Mesothelial cell of epicardium (in vitro differentiated cells): ENCODE measurements around the gene FGF14. TPM values are rescaled to one million over a fixed set of nuclear protein-coding genes. Genes with fewer than 3 reads are reported as not detected.

Source experiments
- DNase-seq, 2 experiments: peaks; one replicate each; pipeline ENCODE4 v3.0.0; 2021; ENCODE audit warnings: low spot score in 2 of 2; ENCODE audit not compliant: unreplicated experiment in 2 of 2
- H3K27ac Mint-ChIP-seq: 2 replicates; pipeline ENCODE4 v1.8.0; 2021; ENCODE audit warnings: mixed read lengths
- H3K27me3 Mint-ChIP-seq: 2 replicates; pipeline ENCODE4 v1.8.0; 2021; ENCODE audit warnings: low read depth, mixed read lengths
- H3K36me3 Mint-ChIP-seq: 2 replicates; pipeline ENCODE4 v1.8.0; 2021; ENCODE audit warnings: mixed read lengths
- H3K4me1 Mint-ChIP-seq: 2 replicates; pipeline ENCODE4 v1.8.0; 2021; ENCODE audit warnings: mixed read lengths
- H3K4me3 Mint-ChIP-seq: 2 replicates; pipeline ENCODE4 v1.8.0; 2021; ENCODE audit warnings: mild to moderate bottlenecking, moderate library complexity, mixed read lengths
- H3K9me3 Mint-ChIP-seq: 2 replicates; pipeline ENCODE4 v1.8.0; 2021; ENCODE audit warnings: mixed read lengths
- CTCF ChIP-seq: fragments of 200-600 bp; sonication (generic); IDR thresholded peaks from one replicate; pipeline ENCODE4 v1.5.0; 2021; ENCODE audit warnings: antibody characterized with exemption; ENCODE audit not compliant: unreplicated experiment
- total RNA-seq: library from RNA; stranded (reverse); gene quantifications from 3 replicates; pipeline ENCODE4 v1.2.1, GENCODE V29; 2021

FGF14 gene
- total RNA-seq, 1 donor from 2014 or later, result 0.02 TPM

GRCh38 chr13:102367836-102368235 lies 34.0 kb downstream of the FGF14 start:
- H3K4me1 Mint-ChIP-seq, result no peaks in the 10 kb centered on the region
- H3K27ac Mint-ChIP-seq, result no peak overlapping the region
- no peak overlapping the region for H3K4me3 Mint-ChIP-seq
- no peak for TF ChIP-seq CTCF
- H3K27me3 Mint-ChIP-seq, result peaks cover 10% of the 10 kb centered on the region
- H3K9me3 Mint-ChIP-seq, result no peaks in the 10 kb centered on the region
- no peak for DNase-seq
- H3K36me3 Mint-ChIP-seq, result no peaks in the 10 kb centered on the region

DNA sequence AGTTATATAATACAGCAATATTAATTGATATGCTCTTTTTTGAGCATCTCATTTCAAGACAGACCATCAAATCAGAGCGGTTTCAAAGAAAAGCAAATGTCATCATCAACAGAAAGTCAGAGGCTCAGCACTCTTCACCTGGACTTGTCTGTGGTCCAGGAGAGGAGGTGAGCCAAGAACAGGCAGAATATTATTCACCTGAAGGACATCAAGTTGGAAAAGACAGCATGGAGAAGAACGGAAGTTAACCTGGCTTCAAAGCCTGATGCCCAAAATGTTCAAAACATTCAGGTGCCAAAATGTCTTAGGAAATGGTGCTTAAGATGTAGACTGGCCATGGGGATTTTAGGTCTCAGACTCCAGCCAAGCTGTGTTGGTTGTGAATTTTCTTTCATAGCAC lies 40.7 kb downstream of the FGF14 start:
- Mint-ChIP-seq H3K4me1 (no peaks in the 10 kb centered on the region), H3K9me3 (no peaks in the 10 kb centered on the region), H3K4me3 (no peak overlapping the region), H3K27me3 (peaks cover 17% of the 10 kb centered on the region), H3K36me3 (no peaks in the 10 kb centered on the region), H3K27ac (no peak overlapping the region)
- no peak for DNase-seq
- no peak for TF ChIP-seq CTCF

DNA sequence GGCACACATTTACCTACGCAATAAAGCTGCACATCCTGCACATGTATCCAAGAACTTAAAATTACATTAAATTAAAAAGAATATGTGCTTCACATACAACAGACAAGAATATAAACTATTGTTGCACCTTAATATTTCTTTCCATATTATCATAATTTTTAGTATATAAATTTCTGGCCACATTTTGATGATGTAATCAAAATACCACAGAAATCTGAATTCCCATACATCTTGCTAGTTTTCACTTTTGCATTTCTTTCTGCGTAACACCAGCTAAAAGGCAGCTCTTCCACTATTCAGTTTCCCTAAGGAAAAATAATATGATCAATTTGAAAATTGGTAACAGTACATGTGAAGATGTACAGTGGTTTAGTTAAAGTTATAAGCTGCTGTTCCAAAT lies 42.6 kb downstream of the FGF14 start:
- peaks cover 12% of the 10 kb centered on the region for H3K27me3 Mint-ChIP-seq
- TF ChIP-seq CTCF, result no peak
- H3K27ac Mint-ChIP-seq, result no peak overlapping the region
- no peaks in the 10 kb centered on the region for H3K36me3 Mint-ChIP-seq
- no peaks in the 10 kb centered on the region for H3K4me1 Mint-ChIP-seq
- DNase-seq, result no peak
- H3K9me3 Mint-ChIP-seq, result no peaks in the 10 kb centered on the region
- H3K4me3 Mint-ChIP-seq, result no peak overlapping the region

- no peaks in the 10 kb centered on the region for H3K4me1 Mint-ChIP-seq
- DNase-seq, result no peak
- H3K27ac Mint-ChIP-seq, result no peak overlapping the region
- H3K9me3 Mint-ChIP-seq, result no peaks in the 10 kb centered on the region
- H3K4me3 Mint-ChIP-seq, result no peak overlapping the region
- no peaks in the 10 kb centered on the region for H3K36me3 Mint-ChIP-seq
- no peak for TF ChIP-seq CTCF
- H3K27me3 Mint-ChIP-seq, result peaks cover 2% of the 10 kb centered on the region
Observed at GRCh38 chr13:102355251-102355650, 46.6 kb downstream of the FGF14 start.

DNA sequence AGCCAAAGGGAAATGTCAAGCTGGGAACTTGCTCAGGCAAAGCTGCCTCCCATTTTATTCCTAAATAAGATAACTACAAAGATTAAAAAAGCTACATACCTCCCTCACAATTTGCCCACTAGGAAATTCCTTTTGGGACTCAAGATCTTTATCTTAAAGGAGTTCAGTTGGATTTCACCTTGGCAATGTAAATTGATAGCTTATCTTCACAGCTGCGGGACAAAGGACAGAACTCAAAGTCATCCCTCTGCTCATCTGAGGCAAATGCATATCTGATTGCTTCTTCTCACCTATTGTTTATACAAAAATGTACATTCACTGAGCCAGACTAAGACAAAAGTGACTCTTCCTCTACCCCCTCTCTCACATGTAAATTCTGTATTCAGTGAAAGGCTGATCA lies 47.8 kb downstream of the FGF14 start:
- Mint-ChIP-seq H3K27me3 (peaks cover 5% of the 10 kb centered on the region), H3K27ac (no peak overlapping the region), H3K9me3 (no peaks in the 10 kb centered on the region), H3K4me1 (no peaks in the 10 kb centered on the region), H3K36me3 (no peaks in the 10 kb centered on the region), H3K4me3 (no peak overlapping the region)
- no peak for TF ChIP-seq CTCF
- no peak for DNase-seq

- no peak for DNase-seq
- Mint-ChIP-seq H3K9me3 (no peaks in the 10 kb centered on the region), H3K4me3 (no peak overlapping the region), H3K27ac (no peak overlapping the region), H3K36me3 (no peaks in the 10 kb centered on the region), H3K27me3 (peaks cover 5% of the 10 kb centered on the region), H3K4me1 (no peaks in the 10 kb centered on the region)
- no peak for TF ChIP-seq CTCF
Observed at GRCh38 chr13:102351521-102351920, 50.3 kb downstream of the FGF14 start.
